ENCODE measurements around the gene MYO7B. TPM values are rescaled to one million over a fixed set of nuclear protein-coding genes. Genes with fewer than 3 reads are reported as not detected.

The MYO7B gene
- total and polyA plus RNA-seq, 9 donors: 0.05 to 0.95 (median 0.25) TPM; not detected in 3

DNA sequence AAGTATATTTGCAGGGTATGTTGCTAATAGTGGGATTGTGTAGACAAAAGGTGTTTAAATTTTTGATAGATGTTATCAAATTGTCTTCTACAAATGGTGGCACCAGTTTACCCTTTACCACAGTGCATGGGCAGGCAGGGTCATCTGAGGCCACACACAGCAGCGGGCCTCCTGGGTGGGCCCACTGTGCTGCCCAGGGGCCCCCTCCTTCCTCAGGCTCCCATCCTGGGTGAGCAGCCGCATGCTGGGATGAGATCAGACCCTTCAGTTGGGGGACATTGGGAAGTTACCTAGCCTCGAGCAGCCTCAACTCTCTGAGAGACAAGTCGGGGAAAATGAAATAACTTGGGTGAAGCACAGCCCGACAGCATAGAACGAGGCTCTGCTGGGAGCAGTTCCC lies 9.7 kb downstream of the MYO7B start:
- TF ChIP-seq POLR2A (IDR thresholded peaks at IDR 0.05): no peak
- TF ChIP-seq EP300 (IDR thresholded peaks at IDR 0.05): no peak
- TF ChIP-seq, protein P1, sequence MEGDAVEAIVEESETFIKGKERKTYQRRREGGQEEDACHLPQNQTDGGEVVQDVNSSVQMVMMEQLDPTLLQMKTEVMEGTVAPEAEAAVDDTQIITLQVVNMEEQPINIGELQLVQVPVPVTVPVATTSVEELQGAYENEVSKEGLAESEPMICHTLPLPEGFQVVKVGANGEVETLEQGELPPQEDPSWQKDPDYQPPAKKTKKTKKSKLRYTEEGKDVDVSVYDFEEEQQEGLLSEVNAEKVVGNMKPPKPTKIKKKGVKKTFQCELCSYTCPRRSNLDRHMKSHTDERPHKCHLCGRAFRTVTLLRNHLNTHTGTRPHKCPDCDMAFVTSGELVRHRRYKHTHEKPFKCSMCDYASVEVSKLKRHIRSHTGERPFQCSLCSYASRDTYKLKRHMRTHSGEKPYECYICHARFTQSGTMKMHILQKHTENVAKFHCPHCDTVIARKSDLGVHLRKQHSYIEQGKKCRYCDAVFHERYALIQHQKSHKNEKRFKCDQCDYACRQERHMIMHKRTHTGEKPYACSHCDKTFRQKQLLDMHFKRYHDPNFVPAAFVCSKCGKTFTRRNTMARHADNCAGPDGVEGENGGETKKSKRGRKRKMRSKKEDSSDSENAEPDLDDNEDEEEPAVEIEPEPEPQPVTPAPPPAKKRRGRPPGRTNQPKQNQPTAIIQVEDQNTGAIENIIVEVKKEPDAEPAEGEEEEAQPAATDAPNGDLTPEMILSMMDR (IDR thresholded peaks at IDR 0.05): no peak
- Histone ChIP-seq H3K27ac (no peak overlapping the region), H3K27me3 (no peaks in the 10 kb centered on the region), H3K36me3 (no peaks in the 10 kb centered on the region), H3K4me1 (ENCODE audit: insufficient read depth) (no peaks in the 10 kb centered on the region), H3K9me3 (no peaks in the 10 kb centered on the region), H3K4me3 (no peak overlapping the region)
- 59 to 85% (median 64%) methylated on average over 6 of the region's 6 CpGs for WGBS, 3 donors
- intact Hi-C loops (cut with DNase I): no loop called here
- DNase-seq: no peak

DNA sequence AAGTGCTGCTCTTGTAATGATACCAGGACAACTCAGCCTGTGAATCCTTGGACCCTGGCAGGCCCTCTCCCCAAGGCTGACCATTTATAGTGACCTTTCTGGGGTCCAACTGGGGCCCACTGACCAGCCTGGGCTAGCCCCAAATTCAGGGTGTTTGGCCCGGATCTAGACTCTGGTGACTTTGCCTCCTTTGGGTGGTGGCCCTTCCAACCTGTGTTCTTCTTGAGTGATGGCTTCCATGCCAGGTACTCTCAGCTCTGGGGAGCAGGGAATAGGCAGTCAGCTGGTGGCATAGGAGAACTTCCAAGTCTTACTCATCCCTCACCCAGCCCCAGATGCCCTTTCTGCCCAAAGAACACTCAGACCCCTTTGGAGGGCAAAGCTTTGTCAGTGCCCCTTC lies 10.3 kb downstream of the MYO7B start:
- no peaks in the 10 kb centered on the region for H3K4me1 ChIP-seq (ENCODE audit: insufficient read depth)
- DNase-seq: no peak
- H3K27ac ChIP-seq: no peak overlapping the region
- no peak overlapping the region for H3K4me3 ChIP-seq
- 97 to 100% (median 100%) methylated on average over 1 of the region's 1 CpG for WGBS, 3 donors
- no peak for TF ChIP-seq POLR2A (IDR thresholded peaks at IDR 0.05)
- TF ChIP-seq, protein P1 (IDR thresholded peaks at IDR 0.05): no peak
- TF ChIP-seq EP300 (IDR thresholded peaks at IDR 0.05): no peak
- no peaks in the 10 kb centered on the region for H3K9me3 ChIP-seq
- no peaks in the 10 kb centered on the region for H3K27me3 ChIP-seq
- H3K36me3 ChIP-seq: no peaks in the 10 kb centered on the region
- intact Hi-C loops (cut with DNase I): no loop called here

DNA sequence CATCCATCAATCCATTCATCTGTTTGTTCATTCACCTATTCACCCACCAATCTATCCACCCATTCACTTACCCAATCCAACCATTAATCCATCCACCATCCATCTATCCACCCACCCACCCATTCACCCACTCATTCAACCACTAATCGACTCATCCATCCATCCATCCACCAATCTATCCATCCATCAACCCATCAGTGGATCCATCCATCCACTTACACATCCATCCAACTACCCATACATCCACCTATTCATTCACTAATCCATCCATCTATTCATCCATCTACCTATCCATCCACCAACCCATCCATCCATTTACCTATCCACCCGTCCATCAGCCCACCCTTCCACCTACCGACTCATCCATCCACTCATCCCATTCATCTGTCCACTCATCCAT lies 11.3 kb downstream of the MYO7B start:
- no peaks in the 10 kb centered on the region for H3K4me1 ChIP-seq (ENCODE audit: insufficient read depth)
- H3K36me3 ChIP-seq: no peaks in the 10 kb centered on the region
- TF ChIP-seq POLR2A (IDR thresholded peaks at IDR 0.05) (no peak), EP300 (IDR thresholded peaks at IDR 0.05) (no peak)
- TF ChIP-seq, protein P1 (IDR thresholded peaks at IDR 0.05): no peak
- no peak overlapping the region for H3K4me3 ChIP-seq
- H3K27me3 ChIP-seq: no peaks in the 10 kb centered on the region
- intact Hi-C loops (cut with DNase I): no loop called here
- H3K9me3 ChIP-seq: no peaks in the 10 kb centered on the region
- no peak overlapping the region for H3K27ac ChIP-seq
- 83 to 86% (median 84%) methylated on average over 3 of the region's 3 CpGs for WGBS, 3 donors
- no peak for DNase-seq

DNA sequence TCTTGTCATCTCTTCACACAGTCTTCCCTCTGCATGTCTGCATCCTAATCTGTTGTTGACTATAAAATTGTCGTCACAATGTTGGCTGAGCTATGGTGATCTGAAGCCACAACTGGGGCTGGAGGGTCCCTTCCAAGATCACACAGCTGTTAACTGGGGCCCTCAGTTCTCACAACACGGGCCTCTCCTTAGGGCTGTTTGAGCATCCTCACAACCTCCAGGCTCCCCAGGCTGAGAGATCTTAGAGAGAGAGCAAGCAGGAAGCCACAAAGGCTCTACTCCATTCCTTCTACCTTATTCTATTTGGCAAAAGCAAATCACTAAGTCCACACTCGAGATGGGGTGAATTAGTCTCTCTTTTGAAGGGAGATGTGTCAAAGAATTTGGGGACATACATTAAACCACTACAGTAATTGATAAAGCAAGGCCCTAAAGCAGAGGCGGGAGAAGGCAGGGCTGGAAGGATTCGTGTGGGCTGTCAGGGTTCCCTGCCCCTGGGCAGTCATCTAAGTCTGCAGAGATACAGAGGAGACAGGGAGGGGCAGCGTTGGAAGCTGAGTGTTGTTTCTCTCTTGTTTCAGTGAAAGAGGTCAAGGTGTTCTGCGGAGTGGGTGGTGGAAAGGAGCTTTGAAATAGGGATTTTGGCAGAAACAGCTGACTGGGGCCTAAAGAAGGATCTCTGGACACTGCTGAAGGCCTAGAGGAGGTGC lies 15.9 kb downstream of the MYO7B start:
- H3K27ac ChIP-seq: no peak overlapping the region
- intact Hi-C loops (cut with DNase I): no loop called here
- no peaks in the 10 kb centered on the region for H3K27me3 ChIP-seq
- TF ChIP-seq EP300 (IDR thresholded peaks at IDR 0.05): no peak
- TF ChIP-seq, protein P1 (IDR thresholded peaks at IDR 0.05): no peak
- TF ChIP-seq POLR2A (IDR thresholded peaks at IDR 0.05): no peak
- no peaks in the 10 kb centered on the region for H3K36me3 ChIP-seq
- no peak for DNase-seq
- no peak overlapping the region for H3K4me3 ChIP-seq
- no peaks in the 10 kb centered on the region for H3K4me1 ChIP-seq (ENCODE audit: insufficient read depth)
- H3K9me3 ChIP-seq: no peaks in the 10 kb centered on the region
- 37 to 48% (median 39%) methylated on average over 7 of the region's 7 CpGs for WGBS, 3 donors
